HG02970 (cell line): ENCODE data around the gene NAA20.

Experiments used
- ATAC-seq: cut with Tn5 transposase; IDR thresholded peaks from one replicate; pipeline ENCODE4 v1.9.1; 2021; ENCODE audit warnings: mild to moderate bottlenecking, moderate library complexity, moderate number of reproducible peaks; ENCODE audit not compliant: unreplicated experiment, low FRiP score

Gene NAA20, protein sequence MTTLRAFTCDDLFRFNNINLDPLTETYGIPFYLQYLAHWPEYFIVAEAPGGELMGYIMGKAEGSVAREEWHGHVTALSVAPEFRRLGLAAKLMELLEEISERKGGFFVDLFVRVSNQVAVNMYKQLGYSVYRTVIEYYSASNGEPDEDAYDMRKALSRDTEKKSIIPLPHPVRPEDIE

DNA sequence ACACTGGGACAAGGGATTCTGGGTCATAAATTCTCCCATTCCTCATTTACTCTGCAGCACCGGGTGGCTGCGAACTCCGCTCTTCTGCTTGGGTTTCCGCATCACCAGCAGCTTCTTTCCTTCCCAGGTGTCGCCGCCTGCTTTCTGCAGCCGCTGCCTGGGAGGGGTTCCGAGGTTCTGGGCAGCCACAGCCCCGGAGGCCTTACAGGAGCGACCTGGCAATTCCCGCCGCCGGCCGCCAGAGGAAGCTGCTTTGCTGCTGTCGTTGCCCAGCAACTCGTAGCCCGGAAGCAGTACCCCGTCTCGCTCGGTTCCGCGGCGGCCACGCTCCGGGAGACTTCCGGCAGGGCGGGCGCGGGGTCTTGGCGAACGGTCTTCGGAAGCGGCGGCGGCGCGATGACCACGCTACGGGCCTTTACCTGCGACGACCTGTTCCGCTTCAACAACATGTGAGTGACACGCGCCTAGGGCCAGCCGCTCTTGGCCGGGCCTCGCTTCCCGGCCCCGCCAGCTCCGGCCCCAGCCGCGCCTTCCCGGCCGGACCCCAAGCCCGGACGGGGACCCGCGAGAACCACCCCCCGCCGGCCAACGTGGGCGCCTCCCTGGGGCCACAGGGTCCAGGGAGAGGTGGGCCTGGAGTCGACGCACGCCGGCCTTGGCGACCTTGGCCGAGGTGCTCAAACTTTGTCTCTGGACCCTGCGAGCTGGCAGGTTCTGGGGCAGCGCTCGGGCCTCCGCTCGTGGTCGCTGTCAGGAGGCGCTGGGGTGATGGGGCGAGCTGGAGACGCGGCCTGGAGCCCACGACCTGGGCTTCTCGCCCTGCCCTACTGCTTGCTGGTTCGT lies at the start of gene NAA20:
NAA20 (plus strand) TSS at position 362 of the 843 bp plus-strand sequence; CDS start at position 397, 35 bp downstream.
- peak; percentile 97 for ATAC-seq

DNA sequence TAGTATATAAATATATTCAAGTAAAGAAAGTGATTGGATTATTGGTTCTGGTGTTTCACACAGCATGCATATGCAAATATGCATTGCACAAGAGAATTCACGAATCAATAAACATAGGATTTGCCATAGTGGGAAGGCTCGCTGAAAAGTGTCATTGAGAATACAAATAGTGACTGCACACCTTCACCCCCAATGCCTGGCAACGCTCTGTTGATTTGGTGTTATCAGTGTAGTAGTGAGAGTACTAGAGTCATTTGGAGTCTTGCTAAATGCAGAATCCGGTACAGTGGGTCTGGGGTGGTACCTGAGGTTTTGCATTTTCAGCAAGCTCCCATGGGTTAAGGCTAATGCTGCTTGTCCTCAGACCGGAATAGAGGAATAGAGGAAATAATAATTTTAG lies 49.7 kb upstream of the NAA20 start:
- ATAC-seq = no peak

DNA sequence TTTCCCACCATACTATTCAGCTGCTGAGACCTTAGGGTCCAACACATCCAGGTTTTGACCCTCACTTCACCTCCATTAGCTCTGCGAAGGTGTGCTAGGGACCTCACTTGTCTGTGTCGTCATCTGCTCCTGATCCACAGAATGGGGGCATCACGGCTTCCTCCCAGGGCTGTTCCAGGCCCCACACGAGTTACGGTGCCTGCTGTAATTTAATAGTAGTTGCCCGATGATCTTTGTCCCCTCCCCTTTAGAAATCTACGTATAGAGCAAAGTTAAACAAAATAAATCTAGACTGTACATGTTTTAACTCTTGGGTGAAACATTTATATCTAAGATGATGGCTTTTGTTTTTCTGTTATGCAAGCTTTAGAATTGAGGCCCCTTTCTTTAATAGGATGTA lies 49.1 kb upstream of the NAA20 start:
- no peak for ATAC-seq

DNA sequence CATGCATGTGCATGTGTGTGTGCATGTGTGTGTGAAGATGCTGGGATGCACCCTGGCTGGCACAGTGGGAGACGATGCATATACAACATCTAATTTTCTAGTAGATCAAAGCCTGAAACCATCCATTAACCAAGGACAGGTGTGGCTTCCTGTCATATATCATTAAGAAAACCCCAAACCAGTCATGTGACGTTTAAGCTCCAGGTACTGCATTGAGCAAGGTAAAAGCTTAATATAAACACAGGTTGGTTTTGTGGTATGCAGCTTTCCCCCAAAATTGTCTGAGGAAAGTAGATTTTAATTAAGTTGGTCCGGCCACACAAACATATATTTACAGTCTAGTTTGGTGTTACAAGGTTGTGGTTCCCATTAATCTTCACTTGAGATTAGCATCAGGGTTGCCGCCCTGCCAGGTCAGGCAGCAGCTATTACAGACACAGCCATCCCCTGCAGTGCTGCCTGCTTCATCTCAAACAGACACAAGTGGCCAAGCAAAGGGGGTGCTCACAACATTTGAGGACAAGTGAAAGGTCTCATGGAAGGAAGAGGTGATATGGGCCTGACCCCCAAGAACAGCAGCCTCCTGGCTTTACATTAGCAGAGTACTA lies 48.6 kb upstream of the NAA20 start:
- no peak for ATAC-seq

DNA sequence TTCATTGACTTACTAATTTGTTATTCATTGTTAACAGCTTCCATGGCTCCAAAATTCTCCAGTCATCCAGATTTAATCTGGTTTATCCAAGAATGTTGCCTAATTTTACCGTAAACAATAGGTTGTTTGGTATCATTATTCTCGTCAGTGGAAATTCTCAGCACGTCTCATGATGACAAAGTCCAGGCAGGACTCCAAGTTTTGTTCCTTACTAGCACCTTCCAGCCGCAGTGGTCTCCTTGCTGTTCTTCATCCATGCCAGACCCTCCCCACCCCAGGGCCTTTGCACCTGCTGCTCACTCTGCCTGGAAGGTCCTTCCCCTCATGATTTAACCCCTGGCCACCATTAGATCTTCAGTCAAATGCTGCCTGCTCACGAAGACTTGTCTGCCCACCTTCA lies 48.1 kb upstream of the NAA20 start:
- ATAC-seq = no peak

DNA sequence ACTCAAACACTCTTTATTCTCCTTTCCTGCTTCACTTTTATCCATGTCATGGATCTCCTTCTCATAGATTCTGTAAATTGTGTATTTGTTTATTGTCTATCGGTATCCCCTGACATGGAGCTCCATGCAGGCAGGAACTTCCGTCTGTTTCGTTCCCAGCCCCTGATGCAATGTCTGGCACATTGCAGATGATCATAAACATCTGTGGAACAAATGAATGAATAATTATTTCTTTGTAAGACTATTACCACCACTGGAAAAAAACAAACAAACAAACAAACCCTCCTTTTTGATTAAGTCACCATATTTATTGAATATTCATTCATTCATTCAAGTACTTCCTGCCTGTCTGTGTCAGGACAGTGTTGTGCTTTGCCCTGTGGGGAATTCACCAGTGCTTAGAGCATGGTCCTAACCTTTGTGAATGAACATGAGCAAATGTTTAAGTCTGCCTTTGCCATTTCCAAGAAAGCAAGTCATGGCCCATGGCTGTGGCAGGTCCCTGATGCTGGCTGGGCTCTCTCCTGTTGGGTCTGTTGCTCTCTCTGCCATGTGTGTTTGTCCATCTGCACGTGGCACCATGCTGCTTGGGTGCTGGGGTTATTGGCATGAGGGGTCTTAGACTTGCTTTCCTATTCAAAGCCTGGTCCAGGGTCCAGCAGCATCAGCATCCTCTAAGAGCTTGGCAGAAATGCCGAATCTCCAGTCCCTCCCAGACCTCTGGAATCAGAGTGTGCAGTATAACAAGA lies 47.5 kb upstream of the NAA20 start:
- ATAC-seq = no peak

DNA sequence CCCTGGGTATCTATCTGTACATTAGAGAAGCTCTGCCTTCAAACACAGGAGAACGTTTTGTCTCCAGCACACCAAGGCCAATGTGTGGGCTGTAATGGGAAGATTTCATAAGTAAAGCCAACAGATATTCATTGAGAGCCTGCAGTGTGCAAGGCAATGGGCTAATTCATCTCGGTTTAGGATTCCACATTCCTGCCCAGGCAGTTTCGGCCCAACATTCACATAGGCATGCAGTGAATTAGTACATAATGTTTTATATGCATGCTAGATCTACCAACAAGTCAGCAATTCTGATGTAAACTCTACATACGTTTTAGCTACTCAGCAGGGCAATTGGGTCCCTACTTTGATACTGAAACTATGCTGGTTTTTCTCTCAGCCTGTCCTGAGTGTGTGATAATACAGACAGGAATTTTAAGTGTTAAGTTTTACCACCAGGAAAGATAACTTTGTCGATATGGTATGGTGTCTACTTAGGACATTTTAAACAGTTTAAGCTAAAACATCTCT lies 46.9 kb upstream of the NAA20 start:
- no peak for ATAC-seq

DNA sequence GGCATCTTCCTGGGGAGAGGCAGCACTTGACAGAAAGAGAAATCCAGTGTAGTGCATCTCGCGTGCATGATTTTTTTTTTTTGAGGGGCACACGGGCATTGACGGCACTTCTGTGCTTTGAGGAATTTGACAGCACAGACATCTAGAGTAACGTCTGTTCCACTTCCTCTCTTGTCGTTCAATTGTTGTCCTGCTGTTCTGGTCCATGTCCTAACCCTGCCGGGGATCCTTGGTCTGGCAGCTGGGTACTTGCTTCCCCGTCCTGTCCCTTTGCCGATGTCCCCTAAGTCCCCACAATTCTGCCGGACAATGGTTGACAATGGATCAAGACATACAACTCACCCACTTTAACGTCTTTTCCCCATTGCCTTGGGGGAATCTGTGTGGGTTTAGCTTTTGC lies 46.0 kb upstream of the NAA20 start:
- no peak for ATAC-seq

DNA sequence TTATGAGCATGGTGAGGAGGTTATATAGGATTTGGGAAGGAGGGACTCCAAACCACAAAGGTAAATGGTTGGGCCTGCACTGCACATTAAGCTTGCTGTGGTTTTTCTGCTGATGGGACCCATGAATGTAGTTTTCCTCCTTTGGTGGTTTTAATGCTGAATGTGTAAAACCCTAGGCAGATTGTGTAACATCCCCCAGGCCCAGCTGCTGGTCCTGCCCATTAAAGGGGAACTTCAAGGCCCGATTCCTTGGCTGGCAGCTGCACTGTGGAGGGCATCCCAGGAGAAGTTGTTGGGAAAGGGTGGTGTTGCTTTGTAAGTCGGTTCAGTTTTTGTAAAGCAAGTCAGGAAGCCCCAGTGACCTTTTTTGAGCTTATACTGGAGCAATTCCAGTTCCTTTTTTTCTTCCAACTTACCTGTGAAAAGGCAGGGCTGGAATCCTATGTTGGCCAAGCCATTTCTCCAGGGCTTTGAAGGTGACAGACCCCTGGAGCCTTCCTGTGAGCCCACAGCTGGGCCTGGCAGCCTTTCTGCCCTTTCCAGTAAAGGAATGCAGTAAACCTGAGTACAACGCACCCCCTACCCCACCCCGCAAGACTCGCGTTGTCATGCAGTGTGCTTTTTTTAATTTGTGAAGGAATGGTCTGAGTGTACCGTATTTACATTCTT lies 43.1 kb upstream of the NAA20 start:
- no peak for ATAC-seq

DNA sequence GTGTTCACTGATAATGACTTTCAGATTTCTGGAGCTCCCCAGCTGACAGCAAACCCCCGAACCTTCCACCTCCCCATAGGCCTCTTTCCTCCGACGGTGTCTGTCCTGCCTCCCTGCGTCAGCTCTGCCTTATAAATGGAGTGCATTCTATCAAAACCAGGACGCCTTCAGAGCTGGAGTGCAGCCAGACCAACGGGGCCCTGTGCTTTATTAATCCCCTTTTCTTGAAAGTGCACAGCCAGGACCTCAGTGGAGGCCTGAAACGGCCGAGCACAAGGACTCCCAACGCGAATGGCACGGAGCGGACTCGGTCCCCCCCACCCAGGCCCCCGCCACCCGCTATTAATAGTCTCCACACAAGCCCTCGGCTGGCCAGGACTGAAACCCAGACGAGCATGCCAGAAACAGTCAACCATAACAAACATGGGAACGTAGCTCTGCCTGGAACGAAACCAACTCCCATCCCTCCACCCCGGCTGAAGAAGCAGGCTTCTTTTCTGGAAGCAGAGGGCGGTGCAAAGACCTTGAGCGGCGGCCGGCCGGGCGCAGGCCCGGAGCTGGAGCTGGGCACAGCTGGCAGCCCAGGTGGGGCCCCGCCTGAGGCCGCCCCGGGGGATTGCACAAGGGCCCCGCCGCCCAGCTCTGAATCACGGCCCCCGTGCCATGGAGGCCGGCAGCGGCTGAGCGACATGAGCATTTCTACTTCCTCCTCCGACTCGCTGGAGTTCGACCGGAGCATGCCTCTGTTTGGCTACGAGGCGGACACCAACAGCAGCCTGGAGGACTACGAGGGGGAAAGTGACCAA lies 42.3 kb upstream of the NAA20 start:
- no peak for ATAC-seq

DNA sequence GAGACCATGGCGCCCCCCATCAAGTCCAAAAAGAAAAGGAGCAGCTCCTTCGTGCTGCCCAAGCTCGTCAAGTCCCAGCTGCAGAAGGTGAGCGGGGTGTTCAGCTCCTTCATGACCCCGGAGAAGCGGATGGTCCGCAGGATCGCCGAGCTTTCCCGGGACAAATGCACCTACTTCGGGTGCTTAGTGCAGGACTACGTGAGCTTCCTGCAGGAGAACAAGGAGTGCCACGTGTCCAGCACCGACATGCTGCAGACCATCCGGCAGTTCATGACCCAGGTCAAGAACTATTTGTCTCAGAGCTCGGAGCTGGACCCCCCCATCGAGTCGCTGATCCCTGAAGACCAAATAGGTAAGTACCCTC lies 41.7 kb upstream of the NAA20 start:
- no peak for ATAC-seq

DNA sequence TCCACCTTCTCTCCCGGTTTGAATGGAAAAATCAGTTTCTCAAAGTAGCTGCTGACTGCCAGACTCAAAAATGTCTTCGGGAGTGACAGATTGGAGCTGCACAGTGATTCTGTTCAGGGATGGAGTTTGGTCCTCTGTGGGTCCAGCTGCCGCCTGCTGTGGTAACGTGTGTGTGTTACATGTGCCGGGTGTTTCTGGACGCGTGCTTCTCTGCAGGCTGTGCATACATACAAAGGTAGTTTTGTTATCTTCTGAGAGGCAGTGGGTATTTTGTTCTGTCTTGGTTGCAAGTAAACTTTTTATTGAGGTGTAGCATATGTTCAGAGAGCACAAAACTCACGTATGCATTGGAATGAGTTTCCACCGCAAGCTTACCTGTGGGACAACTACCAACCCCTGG lies 41.3 kb upstream of the NAA20 start:
- ATAC-seq = no peak

DNA sequence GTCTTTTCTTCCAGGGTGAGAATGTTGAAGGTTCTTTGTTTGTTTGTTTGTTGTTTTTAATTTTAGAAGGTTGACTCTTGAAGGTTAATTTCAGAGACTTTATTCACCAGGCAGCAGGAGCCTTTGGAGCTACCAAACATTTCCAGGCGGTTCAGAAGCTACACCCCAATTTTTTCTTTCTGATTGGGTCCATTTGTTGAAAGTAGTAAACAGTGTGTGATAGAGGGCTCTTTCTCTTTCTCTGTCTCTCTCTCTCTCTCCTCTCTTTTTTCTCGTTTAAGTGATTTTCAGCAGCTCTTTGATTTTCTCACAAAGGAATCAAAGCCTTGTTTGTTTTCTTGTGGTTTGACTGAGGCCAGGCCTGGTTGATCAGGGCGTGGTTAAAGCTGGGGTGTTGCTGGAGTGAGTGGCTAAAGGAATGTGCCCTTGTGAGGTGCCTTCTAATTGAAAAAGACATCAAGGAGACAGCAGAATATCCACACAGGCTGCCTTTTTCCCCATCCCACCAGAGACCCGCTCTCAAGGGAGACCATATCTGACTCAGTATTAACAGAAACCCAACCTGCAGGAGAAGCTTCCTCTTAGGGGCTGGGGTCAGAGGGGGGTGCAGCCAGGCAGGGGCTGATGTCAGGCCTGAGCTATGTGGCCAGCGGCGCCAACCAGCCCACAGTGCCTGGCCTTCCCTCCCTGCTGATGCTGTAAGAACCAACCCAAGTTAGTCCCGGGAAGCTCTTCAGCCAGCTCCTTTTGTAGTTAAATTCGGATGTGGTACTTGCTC lies 40.4 kb upstream of the NAA20 start:
- ATAC-seq = no peak

DNA sequence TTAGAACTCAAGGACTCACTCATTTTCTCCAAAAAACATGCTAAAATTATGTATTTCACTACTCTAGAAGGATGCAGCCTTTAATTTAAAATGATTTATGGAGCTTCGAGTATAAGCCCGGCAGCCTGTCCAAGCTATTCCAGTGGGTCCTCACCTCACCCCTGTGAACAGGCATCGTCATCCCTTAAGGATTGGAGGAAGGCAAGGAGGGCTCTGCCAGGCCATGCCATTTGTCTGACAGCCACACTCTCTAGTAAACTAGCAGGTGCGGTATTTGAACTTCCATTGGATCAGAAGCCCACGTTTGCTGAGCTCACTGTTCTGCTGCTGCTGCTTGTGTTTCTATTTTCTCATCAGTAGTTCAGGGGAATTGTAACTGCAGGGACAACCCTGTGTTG lies 39.8 kb upstream of the NAA20 start:
- no peak for ATAC-seq

DNA sequence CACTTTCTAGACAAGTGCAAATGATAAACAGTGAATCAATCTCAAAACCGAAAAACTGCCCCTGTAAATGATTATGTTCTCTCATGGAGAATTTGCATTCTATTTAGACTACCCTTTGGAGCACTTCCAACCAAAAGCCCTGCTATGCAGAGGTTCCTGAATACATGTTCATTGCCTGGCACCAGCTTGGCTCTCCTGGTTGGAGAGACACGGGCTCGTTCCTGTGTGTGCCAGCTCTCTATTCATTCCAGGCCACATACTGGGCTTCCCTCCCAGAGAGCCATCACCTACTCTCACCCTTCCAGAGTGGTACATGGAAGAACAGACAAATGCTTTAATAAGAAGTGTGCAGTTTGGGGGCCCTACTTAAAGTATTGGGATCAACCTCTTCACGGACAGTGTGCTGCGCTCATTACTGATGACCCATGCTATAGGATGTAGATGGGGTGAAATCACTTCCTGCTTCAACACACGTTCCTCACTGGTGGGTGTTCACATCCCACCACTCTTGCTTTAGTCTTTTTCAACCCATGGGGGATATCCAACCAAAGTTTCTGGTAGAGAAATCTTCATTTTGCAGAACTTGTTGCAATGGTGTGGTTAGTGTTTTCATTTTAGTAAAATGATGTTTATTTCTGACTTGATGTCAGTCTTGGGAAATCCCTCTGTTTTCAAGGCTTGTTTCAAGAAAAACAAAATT lies 38.5 kb upstream of the NAA20 start:
- no peak for ATAC-seq

DNA sequence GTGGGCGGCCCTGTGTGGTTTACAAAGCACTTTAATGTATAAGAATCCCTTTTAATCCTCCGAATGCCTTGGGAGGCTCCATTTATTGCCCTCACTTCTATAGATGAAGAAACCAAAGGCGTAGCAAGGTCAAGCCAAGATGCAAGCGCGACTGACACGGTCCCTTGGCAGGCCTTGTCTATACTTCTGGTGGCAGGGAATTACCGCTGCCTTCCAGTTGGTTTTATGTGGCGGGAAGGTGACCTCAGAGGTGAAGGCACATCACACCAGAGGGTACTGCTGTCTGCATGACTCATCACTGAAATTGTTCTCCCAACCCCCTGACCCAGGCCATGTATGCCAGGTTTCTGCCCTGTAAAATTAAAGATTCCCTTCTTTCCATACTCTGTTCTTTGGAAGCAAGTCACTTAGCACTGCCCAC lies 36.1 kb upstream of the NAA20 start:
- no peak for ATAC-seq

DNA sequence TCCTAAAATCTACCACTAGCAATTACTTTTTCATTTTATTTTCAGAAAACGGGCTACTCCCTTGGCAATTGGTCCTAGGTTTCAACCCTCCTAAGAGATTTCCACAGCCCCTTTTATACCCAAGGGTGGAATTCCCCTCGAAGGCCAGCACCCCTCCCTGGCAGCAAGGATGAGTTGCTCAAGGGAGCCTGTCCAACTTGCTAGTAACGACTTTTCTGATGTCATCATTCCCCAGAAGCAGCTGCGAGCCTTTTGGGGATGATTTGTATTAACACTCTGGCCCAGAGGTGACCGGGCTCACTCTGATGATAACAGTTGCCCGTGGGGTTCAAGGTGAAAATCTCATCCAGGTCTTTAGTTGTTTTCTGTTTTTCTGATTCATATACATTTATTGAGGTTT lies 30.7 kb upstream of the NAA20 start:
- ATAC-seq = no peak

DNA sequence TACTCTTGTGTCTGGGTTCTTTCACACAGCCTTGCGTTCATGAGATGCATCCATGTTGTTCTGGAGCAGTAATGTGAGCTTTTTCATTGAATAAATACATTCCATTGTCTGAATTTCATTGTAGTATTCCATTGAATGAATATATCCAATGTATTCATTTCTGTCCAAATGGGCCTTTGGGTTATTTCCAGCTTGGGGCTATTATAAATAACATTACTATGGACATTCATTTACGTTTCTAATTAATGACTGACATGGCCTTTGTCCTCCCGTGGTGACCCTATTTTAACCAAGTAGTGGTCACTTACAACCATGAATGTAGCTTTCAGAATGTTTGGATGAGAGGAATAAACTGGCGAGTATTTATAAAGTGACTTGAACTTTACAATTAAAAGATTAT lies 30.1 kb upstream of the NAA20 start:
- ATAC-seq = no peak
